ENCODE results near the gene GPR151.

DNA sequence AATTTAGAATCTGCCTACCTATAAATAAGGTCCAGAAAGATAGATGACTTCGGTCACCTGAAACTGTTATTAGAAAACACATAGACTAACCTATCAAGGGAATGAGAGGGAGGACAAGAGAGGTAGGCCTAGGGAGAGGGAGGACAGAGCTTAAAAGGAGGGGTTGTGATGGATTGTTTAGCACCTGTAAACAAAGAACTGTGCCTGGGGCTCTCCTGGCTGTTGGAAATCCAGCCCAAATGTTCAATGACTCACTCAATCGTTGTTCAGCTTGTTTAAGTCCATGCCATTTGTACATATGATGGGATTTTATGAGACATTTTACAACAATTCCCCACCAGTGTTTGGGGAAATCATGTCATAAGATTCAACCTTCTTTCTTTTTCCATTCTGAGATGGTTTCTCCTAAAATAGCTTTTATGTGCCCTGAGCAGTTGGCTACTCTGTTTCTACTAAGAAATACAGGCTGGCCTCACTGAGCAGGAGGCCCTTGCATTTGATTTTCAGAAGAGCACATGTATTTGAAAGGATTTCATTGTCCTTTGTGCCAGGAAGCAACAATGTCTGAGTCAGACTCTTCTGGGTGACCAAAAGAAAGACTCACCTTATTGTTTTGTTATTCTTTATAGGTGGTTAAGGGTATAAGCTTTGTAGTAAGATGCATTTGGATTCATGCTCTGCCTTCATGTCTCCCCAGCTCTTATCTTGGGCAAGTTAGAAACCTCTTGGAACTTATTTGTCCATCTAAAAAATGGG lies 48.2 kb upstream of the GPR151 start:
- TF ChIP-seq, protein P1, sequence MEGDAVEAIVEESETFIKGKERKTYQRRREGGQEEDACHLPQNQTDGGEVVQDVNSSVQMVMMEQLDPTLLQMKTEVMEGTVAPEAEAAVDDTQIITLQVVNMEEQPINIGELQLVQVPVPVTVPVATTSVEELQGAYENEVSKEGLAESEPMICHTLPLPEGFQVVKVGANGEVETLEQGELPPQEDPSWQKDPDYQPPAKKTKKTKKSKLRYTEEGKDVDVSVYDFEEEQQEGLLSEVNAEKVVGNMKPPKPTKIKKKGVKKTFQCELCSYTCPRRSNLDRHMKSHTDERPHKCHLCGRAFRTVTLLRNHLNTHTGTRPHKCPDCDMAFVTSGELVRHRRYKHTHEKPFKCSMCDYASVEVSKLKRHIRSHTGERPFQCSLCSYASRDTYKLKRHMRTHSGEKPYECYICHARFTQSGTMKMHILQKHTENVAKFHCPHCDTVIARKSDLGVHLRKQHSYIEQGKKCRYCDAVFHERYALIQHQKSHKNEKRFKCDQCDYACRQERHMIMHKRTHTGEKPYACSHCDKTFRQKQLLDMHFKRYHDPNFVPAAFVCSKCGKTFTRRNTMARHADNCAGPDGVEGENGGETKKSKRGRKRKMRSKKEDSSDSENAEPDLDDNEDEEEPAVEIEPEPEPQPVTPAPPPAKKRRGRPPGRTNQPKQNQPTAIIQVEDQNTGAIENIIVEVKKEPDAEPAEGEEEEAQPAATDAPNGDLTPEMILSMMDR (conservative IDR thresholded peaks at IDR 0.05 in 1 of 2, IDR thresholded peaks at IDR 0.05 in 1 of 2; ENCODE audit: low read depth in 1 of 2, low read length in 2 of 2) = no peak
- no peak for TF ChIP-seq EZH2 (IDR thresholded peaks at IDR 0.05; ENCODE audit: low read length, missing control alignments)
